Neuronal stem cell (in vitro differentiated cells): Measurements from ENCODE around the gene FBXL12.

Experiments
- DNase-seq: peaks from one replicate; pipeline ENCODE4 v3.0.0-alpha.2; 2013; ENCODE audit warnings: low spot score
- H2AFZ ChIP-seq: one replicate; pipeline ENCODE4 v1.6.1; 2013; ENCODE audit warnings: mild to moderate bottlenecking, low read length, inconsistent platforms
- H2AK5ac ChIP-seq: 2 replicates; pipeline ENCODE4 v1.6.1; 2013; ENCODE audit warnings: low read depth, mild to moderate bottlenecking, inconsistent platforms, low read length, moderate library complexity, mixed read lengths
- H2BK120ac ChIP-seq: 2 replicates; pipeline ENCODE4 v1.6.1; 2013; ENCODE audit warnings: low read depth, mild to moderate bottlenecking, inconsistent platforms, low read length, moderate library complexity, mixed read lengths
- H2BK12ac ChIP-seq: one replicate; pipeline ENCODE4 v1.6.1; 2013; ENCODE audit warnings: low read length, inconsistent platforms
- H2BK15ac ChIP-seq: 2 replicates; pipeline ENCODE4 v1.6.1; 2013; ENCODE audit warnings: mild to moderate bottlenecking, low read length, inconsistent platforms, mixed read lengths
- H2BK5ac ChIP-seq: one replicate; pipeline ENCODE4 v1.6.1; 2013; ENCODE audit warnings: inconsistent platforms, mild to moderate bottlenecking, low read length, moderate library complexity
- H3K14ac ChIP-seq: one replicate; pipeline ENCODE4 v1.6.1; 2013; ENCODE audit warnings: low read length, inconsistent platforms
- H3K18ac ChIP-seq: 2 replicates; pipeline ENCODE4 v1.6.1; 2013; ENCODE audit warnings: low read length, inconsistent platforms
- H3K23ac ChIP-seq: 2 replicates; pipeline ENCODE4 v1.6.1; 2013; ENCODE audit warnings: low read depth, mild to moderate bottlenecking, mixed read lengths, low read length, inconsistent platforms; ENCODE audit not compliant: poor library complexity
- H3K27ac ChIP-seq: replicated peaks from 3 replicates; pipeline ENCODE4 v1.5.1; 2013; ENCODE audit warnings: low read length, inconsistent platforms
- H3K27me3 ChIP-seq, 3 experiments: 2 replicates each; pipeline ENCODE4 v1.6.1; 2013; ENCODE audit warnings: low read length in 3 of 3, mild to moderate bottlenecking in 2 of 3, inconsistent platforms in 1 of 3, low read depth in 1 of 3, mixed read lengths in 1 of 3, moderate library complexity in 1 of 3; ENCODE audit not compliant: control insufficient read depth in 3 of 3, insufficient read depth in 3 of 3
- H3K36me3 ChIP-seq, 2 donors: replicated peaks in 1 of 2; 2 replicates each; pipeline ENCODE4 v1.6.1; 2013; ENCODE audit warnings: low read length in 2 of 2; ENCODE audit not compliant: control insufficient read depth in 2 of 2, insufficient read depth in 2 of 2
- H3K4ac ChIP-seq: 2 replicates; pipeline ENCODE4 v1.6.1; 2013; ENCODE audit warnings: inconsistent platforms, mild to moderate bottlenecking, low read length, moderate library complexity
- H3K4me1 ChIP-seq, 2 donors: 1 replicate in 1 of 2; 2 replicates in 1 of 2; pipeline ENCODE4 v1.6.1; 2013; ENCODE audit warnings: low read length in 2 of 2, low read depth in 1 of 2; ENCODE audit not compliant: control insufficient read depth in 2 of 2, insufficient read depth in 1 of 2
- H3K4me2 ChIP-seq: one replicate; pipeline ENCODE4 v1.6.1; 2013; ENCODE audit warnings: mild to moderate bottlenecking, low read length, inconsistent platforms; ENCODE audit not compliant: insufficient read depth, poor library complexity, severe bottlenecking
- H3K4me3 ChIP-seq, 2 donors: 2 replicates each; pipeline ENCODE4 v1.5.1; 2013; ENCODE audit warnings: low read length in 2 of 2, mild to moderate bottlenecking in 2 of 2, inconsistent platforms in 1 of 2, moderate library complexity in 1 of 2
- H3K79me1 ChIP-seq: one replicate; pipeline ENCODE4 v1.6.1; 2013; ENCODE audit warnings: low read depth, mild to moderate bottlenecking, inconsistent platforms, low read length, moderate library complexity
- H3K9ac ChIP-seq: one replicate; pipeline ENCODE4 v1.6.1; 2013; ENCODE audit warnings: mild to moderate bottlenecking, low read depth, low read length, inconsistent platforms; ENCODE audit not compliant: poor library complexity
- H3K9me3 ChIP-seq, 2 donors: replicated peaks in 1 of 2; 2 replicates each; pipeline versions ENCODE3 to v1.6.1; 2013; ENCODE audit warnings: low read length in 2 of 2, mild to moderate bottlenecking in 2 of 2, inconsistent platforms in 1 of 2, low read depth in 1 of 2, mixed read lengths in 1 of 2, moderate library complexity in 1 of 2; ENCODE audit not compliant: control insufficient read depth in 2 of 2, insufficient read depth in 1 of 2
- H4K8ac ChIP-seq: one replicate; pipeline ENCODE4 v1.6.1; 2013; ENCODE audit warnings: low read depth, mild to moderate bottlenecking, inconsistent platforms, low read length, moderate library complexity
- H4K91ac ChIP-seq: one replicate; pipeline ENCODE4 v1.6.1; 2013; ENCODE audit warnings: low read length, low read depth, mild to moderate bottlenecking, inconsistent platforms; ENCODE audit not compliant: poor library complexity
- WGBS, 2 donors: extraction: QIAGEN DNeasy Blood & Tissue Kit; methylation state at CpG; one replicate each; pipeline ENCODE4 v1.1.7; 2013; ENCODE audit warnings: missing lambda C conversion rate in 2 of 2, mixed read lengths in 1 of 2; ENCODE audit not compliant: insufficient read length in 2 of 2, insufficient replicate concordance in 1 of 2; ENCODE audit errors: extremely low coverage in 2 of 2; 5-methylcytosine and 5-hydroxymethylcytosine counted together

Gene FBXL12

DNA sequence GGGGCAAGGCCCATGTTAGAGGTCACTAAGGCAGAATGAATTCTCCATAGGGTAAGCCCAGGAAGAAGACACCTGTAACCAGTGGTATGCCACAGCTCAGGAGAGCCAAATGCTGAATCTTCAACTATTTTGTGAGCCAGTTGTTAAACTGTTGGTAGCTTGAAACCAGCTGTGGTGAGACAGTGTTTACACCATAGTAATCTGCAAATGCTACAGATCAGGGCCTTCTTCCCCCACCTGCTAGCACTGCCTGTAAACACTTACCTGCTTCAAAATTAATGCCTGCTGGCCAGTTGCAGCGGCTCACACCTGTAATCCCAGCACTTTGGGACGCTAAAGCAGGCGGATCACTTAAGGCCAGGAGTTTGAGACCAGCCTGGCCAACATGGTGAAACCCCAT, 12.1 kb downstream of the FBXL12 start:
- DNase-seq = no peak
- H3K4me3 ChIP-seq = no peak overlapping the region
- H3K14ac ChIP-seq = no peak overlapping the region
- no peaks in the 10 kb centered on the region for H3K9me3 ChIP-seq
- H3K23ac ChIP-seq = no peak overlapping the region
- no peak overlapping the region for H3K4ac ChIP-seq
- H2BK120ac ChIP-seq = no peak overlapping the region
- WGBS, 2 donors = no CpG with 5 or more reads among the region's 3 CpGs
- no peak overlapping the region for H3K4me2 ChIP-seq
- H4K8ac ChIP-seq = no peak overlapping the region
- H3K79me1 ChIP-seq = peaks cover 2% of the 10 kb centered on the region
- no peak overlapping the region for H2BK15ac ChIP-seq
- H3K18ac ChIP-seq = no peak overlapping the region
- H2AFZ ChIP-seq = no peak overlapping the region
- peaks cover 31 to 74% of the 10 kb centered on the region in 2 donors for H3K36me3 ChIP-seq
- H4K91ac ChIP-seq = no peak overlapping the region
- H2BK12ac ChIP-seq = no peak overlapping the region
- H3K27ac ChIP-seq = no peak overlapping the region
- no peak overlapping the region for H3K9ac ChIP-seq
- H2BK5ac ChIP-seq = no peak overlapping the region
- no peaks in the 10 kb centered on the region for H3K27me3 ChIP-seq
- no peak overlapping the region for H2AK5ac ChIP-seq
- H3K4me1 ChIP-seq = no peaks in the 10 kb centered on the region

DNA sequence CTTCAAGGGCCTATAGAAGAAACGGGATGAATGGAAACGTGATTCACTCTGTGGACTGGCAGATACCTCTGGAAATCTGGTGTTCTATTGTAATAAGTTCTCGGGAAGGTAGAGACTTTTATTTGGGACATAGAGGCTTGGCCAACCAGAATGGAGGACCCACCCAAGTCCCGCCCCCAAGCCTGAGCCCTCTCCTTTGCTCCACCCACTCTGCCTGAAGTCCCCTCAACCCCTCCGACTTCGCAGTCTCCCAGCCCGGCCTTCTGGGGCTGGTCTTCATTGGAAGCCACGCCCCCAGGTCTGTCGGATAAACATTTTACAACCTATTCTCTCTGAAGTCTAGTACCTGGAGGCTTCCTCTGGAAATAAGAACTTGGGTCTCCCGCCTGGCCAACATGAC, 16.9 kb downstream of the FBXL12 start:
- Histone ChIP-seq H3K27me3 (no peaks in the 10 kb centered on the region), H3K9me3 (no peaks in the 10 kb centered on the region), H3K79me1 (no peaks in the 10 kb centered on the region), H3K4me1 (no peaks in the 10 kb centered on the region), H3K18ac (no peak overlapping the region), H2BK15ac (no peak overlapping the region), H3K4me3 (no peak overlapping the region), H2BK12ac (no peak overlapping the region), H2AFZ (no peak overlapping the region), H3K4ac (no peak overlapping the region), H3K23ac (no peak overlapping the region), H4K8ac (no peak overlapping the region), H3K9ac (no peak overlapping the region), H2AK5ac (no peak overlapping the region), H3K27ac (no peak overlapping the region), H2BK120ac (no peak overlapping the region), H3K14ac (no peak overlapping the region), H3K36me3 (peaks cover 6 to 32% of the 10 kb centered on the region in 2 donors), H2BK5ac (no peak overlapping the region), H3K4me2 (no peak overlapping the region), H4K91ac (no peak overlapping the region)
- no peak for DNase-seq
- WGBS, 2 donors = no CpG with 5 or more reads among the region's 10 CpGs

DNA sequence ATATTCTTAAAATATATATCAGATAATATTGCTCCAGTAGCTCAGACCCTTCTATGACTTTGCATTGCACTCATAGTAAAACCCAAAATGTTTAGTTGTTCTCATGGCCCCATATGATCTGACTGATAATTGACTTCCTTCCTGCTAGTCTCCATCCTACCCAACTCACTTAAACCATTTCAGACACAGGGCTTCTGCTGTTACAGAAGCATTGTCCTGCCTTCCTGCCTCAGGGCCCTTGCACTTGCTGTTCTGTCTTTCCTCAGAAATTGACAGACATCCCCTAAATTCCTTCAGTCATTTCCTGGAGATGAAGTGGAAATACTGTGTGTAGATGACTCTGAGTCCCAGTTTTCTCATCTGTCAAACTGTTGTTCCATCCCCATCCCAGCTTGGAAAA, 19.7 kb downstream of the FBXL12 start:
- no peak overlapping the region for H3K9ac ChIP-seq
- no peak overlapping the region for H4K91ac ChIP-seq
- H3K4me3 ChIP-seq = no peak overlapping the region
- no peak overlapping the region for H3K18ac ChIP-seq
- no peak overlapping the region for H2BK5ac ChIP-seq
- H2BK15ac ChIP-seq = no peak overlapping the region
- H2AFZ ChIP-seq = no peak overlapping the region
- H2AK5ac ChIP-seq = no peak overlapping the region
- no peak overlapping the region for H2BK12ac ChIP-seq
- DNase-seq = no peak
- H3K4me1 ChIP-seq = no peaks in the 10 kb centered on the region
- no peaks in the 10 kb centered on the region for H3K79me1 ChIP-seq
- H3K23ac ChIP-seq = no peak overlapping the region
- H3K14ac ChIP-seq = no peak overlapping the region
- H3K36me3 ChIP-seq = peaks cover 0 to 11% of the 10 kb centered on the region in 2 donors
- no peak overlapping the region for H3K27ac ChIP-seq
- no peak overlapping the region for H3K4ac ChIP-seq
- H4K8ac ChIP-seq = no peak overlapping the region
- no peaks in the 10 kb centered on the region for H3K27me3 ChIP-seq
- no peak overlapping the region for H3K4me2 ChIP-seq
- H2BK120ac ChIP-seq = no peak overlapping the region
- no peaks in the 10 kb centered on the region for H3K9me3 ChIP-seq

DNA sequence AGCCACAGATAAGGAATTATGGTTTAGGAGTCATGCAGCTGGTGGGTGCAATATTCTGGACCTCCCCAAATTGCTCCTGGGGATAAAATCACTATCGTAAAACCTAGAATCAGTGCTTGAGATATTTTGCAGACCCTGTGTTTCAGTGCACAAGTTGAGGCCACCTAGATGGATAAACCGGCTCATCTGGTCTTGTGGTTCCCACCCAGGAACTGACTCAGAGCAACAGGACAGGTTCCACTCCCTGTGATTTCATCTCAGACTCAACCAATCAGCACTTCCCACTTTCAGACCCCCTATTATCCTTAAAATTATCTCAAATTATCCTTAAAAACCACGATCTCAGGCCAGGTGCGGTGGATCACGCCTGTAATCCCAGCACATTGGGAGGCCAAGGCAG, 21.0 kb downstream of the FBXL12 start:
- no peak overlapping the region for H3K9ac ChIP-seq
- H4K91ac ChIP-seq = no peak overlapping the region
- no peak overlapping the region for H3K27ac ChIP-seq
- no peaks in the 10 kb centered on the region for H3K79me1 ChIP-seq
- H3K27me3 ChIP-seq = no peaks in the 10 kb centered on the region
- no peaks in the 10 kb centered on the region for H3K4me1 ChIP-seq
- H2BK12ac ChIP-seq = no peak overlapping the region
- no peak overlapping the region for H4K8ac ChIP-seq
- no peak overlapping the region for H2BK5ac ChIP-seq
- no peak overlapping the region for H3K4me3 ChIP-seq
- H3K4ac ChIP-seq = no peak overlapping the region
- WGBS, 2 donors = no CpG with 5 or more reads among the region's 5 CpGs
- no peak overlapping the region for H2AK5ac ChIP-seq
- H3K36me3 ChIP-seq = no peaks in the 10 kb centered on the region
- no peaks in the 10 kb centered on the region for H3K9me3 ChIP-seq
- no peak overlapping the region for H3K23ac ChIP-seq
- H3K4me2 ChIP-seq = no peak overlapping the region
- H2BK120ac ChIP-seq = no peak overlapping the region
- H3K14ac ChIP-seq = no peak overlapping the region
- DNase-seq = no peak
- no peak overlapping the region for H2BK15ac ChIP-seq
- no peak overlapping the region for H2AFZ ChIP-seq
- no peak overlapping the region for H3K18ac ChIP-seq
